Colonic mucosa (tissue), 4 donors: ENCODE results near the gene SMS. TPM values are rescaled to one million over a fixed set of nuclear protein-coding genes. Genes with fewer than 3 reads are reported as not detected.

Source experiments
- DNase-seq: peaks from one replicate; pipeline ENCODE4 v3.0.0-alpha.2; 2020
- H3K27ac ChIP-seq: fragments of 200-600 bp; one replicate; pipeline ENCODE4 v1.8.0; 2021
- H3K27me3 ChIP-seq: fragments of 200-600 bp; one replicate; pipeline ENCODE4 v1.8.0; 2021
- H3K36me3 ChIP-seq: fragments of 200-600 bp; one replicate; pipeline ENCODE4 v1.8.0; 2021
- H3K4me1 ChIP-seq: fragments of 200-600 bp; one replicate; pipeline ENCODE4 v1.8.0; 2021; ENCODE audit warnings: mild to moderate bottlenecking
- H3K4me3 ChIP-seq: fragments of 200-600 bp; one replicate; pipeline ENCODE4 v1.8.0; 2021
- H3K9ac ChIP-seq, 2 donors: one replicate each; pipeline ENCODE4 v1.7.0; 2013; ENCODE audit warnings: control low read depth in 2 of 2, low read depth in 2 of 2, low read length in 2 of 2
- H3K9me3 ChIP-seq: fragments of 200-600 bp; one replicate; pipeline ENCODE4 v1.8.0; 2021
- CTCF ChIP-seq: fragments of 200-600 bp; IDR thresholded peaks from one replicate; pipeline ENCODE4 v1.8.0; 2022; ENCODE audit warnings: antibody characterized with exemption, mild to moderate bottlenecking
- intact Hi-C: fragments of 100-400 bp; cut with DNase I; formaldehyde crosslinking; loops from one replicate; pipeline ENCODE4 v1.14.1; 2022
- total RNA-seq, 2 donors: library from RNA; stranded (reverse); fragmentation: NEBNext Ultra II Directional in 1 of 2; extraction: Animal tissue kit (Norgen Biotek cat#: 25700) in 1 of 2; gene quantifications; one replicate each; pipeline ENCODE4 v1.2.1, GENCODE V29; 2021
- donor health status: healthy.
- donor health status: DM: no; HTN: no; CAD: no.
- donor health status: DM: no; HTN: no; CAD: no.

Gene SMS
- total RNA-seq, 2 donors from 2014 or later = 73.7 to 100 TPM

GRCh38 chrX:22025751-22026150 lies 85.2 kb downstream of the SMS start:
- no peak for DNase-seq
- Histone ChIP-seq H3K9ac (no peak overlapping the region), H3K27ac (no peak overlapping the region), H3K9me3 (no peaks in the 10 kb centered on the region), H3K27me3 (no peaks in the 10 kb centered on the region), H3K4me3 (no peak overlapping the region), H3K36me3 (no peaks in the 10 kb centered on the region), H3K4me1 (no peaks in the 10 kb centered on the region)
- TF ChIP-seq CTCF = no peak
- intact Hi-C loops = no loop called here

- intact Hi-C loops = no loop called here
- Histone ChIP-seq H3K9ac (no peak overlapping the region), H3K36me3 (no peaks in the 10 kb centered on the region), H3K27ac (no peak overlapping the region), H3K27me3 (no peaks in the 10 kb centered on the region), H3K9me3 (no peaks in the 10 kb centered on the region), H3K4me3 (no peak overlapping the region), H3K4me1 (no peaks in the 10 kb centered on the region)
- no peak for TF ChIP-seq CTCF
- DNase-seq = no peak
Measured at GRCh38 chrX:22026731-22027130, 86.2 kb downstream of the SMS start.

- Histone ChIP-seq H3K36me3 (no peaks in the 10 kb centered on the region), H3K27me3 (no peaks in the 10 kb centered on the region), H3K4me1 (no peaks in the 10 kb centered on the region), H3K27ac (no peak within 1 kb of the TSS), H3K9me3 (no peaks in the 10 kb centered on the region), H3K9ac (no peak within 1 kb of the TSS), H3K4me3 (no peak within 1 kb of the TSS)
- DNase-seq = no peak
- intact Hi-C loops = no loop called here
- no peak for TF ChIP-seq CTCF
Measured at GRCh38 chrX:22032084-22032483, 91.6 kb downstream of the SMS start, which contains the start of gene PHEX. Gene PHEX (plus strand): TSS chrX:22032325. CDS start chrX:22033006, 681 bp downstream.

GRCh38 chrX:22032506-22032905 lies 92.0 kb downstream of the SMS start:
- no peaks in the 10 kb centered on the region for H3K36me3 ChIP-seq
- no peaks in the 10 kb centered on the region for H3K27me3 ChIP-seq
- no peak for TF ChIP-seq CTCF
- no peak overlapping the region for H3K27ac ChIP-seq
- intact Hi-C loops = no loop called here
- H3K4me1 ChIP-seq = no peaks in the 10 kb centered on the region
- H3K4me3 ChIP-seq = no peak overlapping the region
- no peak overlapping the region for H3K9ac ChIP-seq
- no peaks in the 10 kb centered on the region for H3K9me3 ChIP-seq
- no peak for DNase-seq

- H3K27ac ChIP-seq = no peak overlapping the region
- no peaks in the 10 kb centered on the region for H3K36me3 ChIP-seq
- no peaks in the 10 kb centered on the region for H3K27me3 ChIP-seq
- no peak for DNase-seq
- no peak overlapping the region for H3K4me3 ChIP-seq
- no peak for TF ChIP-seq CTCF
- no peak overlapping the region for H3K9ac ChIP-seq
- intact Hi-C loops = no loop called here
- no peaks in the 10 kb centered on the region for H3K9me3 ChIP-seq
- H3K4me1 ChIP-seq = no peaks in the 10 kb centered on the region
Measured at GRCh38 chrX:22033818-22034217, 93.3 kb downstream of the SMS start.

GRCh38 chrX:22035236-22035635 lies 94.7 kb downstream of the SMS start:
- Histone ChIP-seq H3K27ac (no peak overlapping the region), H3K27me3 (no peaks in the 10 kb centered on the region), H3K9me3 (no peaks in the 10 kb centered on the region), H3K36me3 (no peaks in the 10 kb centered on the region), H3K4me3 (no peak overlapping the region), H3K4me1 (no peaks in the 10 kb centered on the region), H3K9ac (no peak overlapping the region)
- DNase-seq = no peak
- intact Hi-C loops = no loop called here
- TF ChIP-seq CTCF = no peak
